GM12878 (cell line): ENCODE data around the gene FOXN4.

Experiments
- ATF2 ChIP-seq: IDR thresholded peaks from 2 replicates; pipeline ENCODE4 v1.6.1; 2012; ENCODE audit warnings: low read length, inconsistent platforms
- CTCF ChIP-seq, 3 experiments: IDR thresholded peaks in 2 of 3; conservative IDR thresholded peaks in 1 of 3; 2 replicates each; pipeline ENCODE4 v1.5.1; 2011; ENCODE audit warnings: low read depth in 3 of 3, low read length in 3 of 3, mild to moderate bottlenecking in 3 of 3, control low read depth in 2 of 3, moderate library complexity in 2 of 3, inconsistent platforms in 1 of 3, mixed read lengths in 1 of 3; ENCODE audit not compliant: control insufficient read depth in 2 of 3, insufficient read depth in 1 of 3; ENCODE audit errors: extremely low read depth in 1 of 3
- MXI1 ChIP-seq: fragments of 150-350 bp; IDR thresholded peaks from 2 replicates; pipeline ENCODE4 v1.6.1; 2011; ENCODE audit warnings: low read depth, mild to moderate bottlenecking, inconsistent platforms, low read length, improper control_type of control experiment
- POLR2AphosphoS5 ChIP-seq: IDR thresholded peaks from 2 replicates; pipeline ENCODE4 v1.6.1; 2011; ENCODE audit warnings: mild to moderate bottlenecking, low read length, inconsistent platforms
- SREBF2 ChIP-seq: IDR thresholded peaks from 2 replicates; pipeline ENCODE4 v1.6.1; 2012; ENCODE audit warnings: mild to moderate bottlenecking, low read length
- SUZ12 ChIP-seq: fragments of 200-600 bp; sonication (generic); IDR thresholded peaks from one replicate; pipeline ENCODE4 v1.6.1; 2018; ENCODE audit warnings: antibody characterized with exemption, mild to moderate bottlenecking; ENCODE audit not compliant: unreplicated experiment
- TCF12 ChIP-seq: IDR thresholded peaks from 2 replicates; pipeline ENCODE4 v1.6.1; 2011; ENCODE audit warnings: low read depth, mild to moderate bottlenecking, low read length
- ZSCAN29 ChIP-seq: fragments of 450-650 bp; IDR thresholded peaks from 2 replicates; pipeline ENCODE4 v1.6.1; 2017; ENCODE audit warnings: mild to moderate bottlenecking, moderate library complexity

- TF ChIP-seq POLR2AphosphoS5: no peak
- TF ChIP-seq CTCF (IDR thresholded peaks at IDR 0.05 in 2 of 3, conservative IDR thresholded peaks at IDR 0.05 in 1 of 3; ENCODE audit: control insufficient read depth in 2 of 3, extremely low read depth in 1 of 3, insufficient read depth in 1 of 3, low read depth in 3 of 3, low read length in 3 of 3): no peak
- no peak for TF ChIP-seq SUZ12
- no peak for TF ChIP-seq ATF2
- no peak for TF ChIP-seq MXI1
- TF ChIP-seq TCF12: no peak
- TF ChIP-seq SREBF2: no peak
- no peak for TF ChIP-seq ZSCAN29
Measured at GRCh38 chr12:109302770-109303169, 6.3 kb downstream of the FOXN4 start.
